Hematopoietic multipotent progenitor cell treated with erythropoietin and hydrocortisone succinate and interleukin-3 and kit ligand, for 4 days (in vitro differentiated cells): ENCODE results near the gene MYL7.
A peak's percentile ranks its signal among the peaks of the same experiment; 100 is the strongest.

ENCODE experiments used
- DNase-seq: peaks from one replicate; pipeline ENCODE4 v3.0.0-alpha.2; 2015

Gene MYL7

DNA sequence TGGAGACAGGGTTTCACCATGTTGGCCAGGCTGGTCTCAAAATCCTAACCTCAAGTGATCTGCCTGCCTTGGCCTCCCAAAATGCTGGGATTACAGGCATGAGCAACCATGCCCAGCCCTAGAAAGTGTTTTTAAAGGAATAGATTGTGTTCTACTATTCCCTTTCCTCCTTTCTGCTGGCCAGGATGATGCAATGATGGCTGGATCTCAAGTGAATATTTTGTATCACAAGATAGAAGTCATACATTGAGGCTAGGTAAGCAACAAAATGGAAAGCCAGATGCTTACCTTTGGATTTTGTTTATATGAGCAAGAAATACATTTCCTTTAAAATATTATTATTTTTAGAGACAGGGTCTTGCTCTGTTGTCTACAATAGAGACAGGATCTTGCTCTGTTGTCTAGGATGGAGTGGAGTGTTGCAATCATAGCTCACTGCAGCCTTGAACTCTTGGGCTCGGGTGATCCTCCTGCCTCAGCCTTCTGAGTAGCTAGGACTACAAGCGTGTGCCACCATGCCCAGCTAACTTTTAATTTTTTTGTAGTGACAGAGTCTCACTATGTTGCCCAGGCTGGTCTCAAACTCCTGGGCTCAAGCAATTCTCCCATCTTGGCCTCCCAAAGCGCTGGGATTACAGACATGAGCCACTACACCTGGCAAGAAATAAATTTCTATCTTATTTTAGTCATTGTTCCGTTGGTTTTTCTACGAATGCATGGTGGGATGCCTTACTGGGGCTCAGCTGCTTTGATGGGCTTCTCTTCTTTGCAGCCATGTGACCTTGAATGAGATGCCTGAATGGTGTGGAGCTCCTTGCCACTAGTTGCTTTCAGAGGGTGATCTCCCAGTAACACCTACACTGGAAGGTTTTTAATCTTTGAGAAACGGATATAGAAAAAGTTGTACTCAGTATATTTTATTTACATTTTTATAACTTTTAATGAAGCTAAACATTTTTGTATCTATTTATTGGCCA lies 42.8 kb downstream of the MYL7 start:
- no peak for DNase-seq

DNA sequence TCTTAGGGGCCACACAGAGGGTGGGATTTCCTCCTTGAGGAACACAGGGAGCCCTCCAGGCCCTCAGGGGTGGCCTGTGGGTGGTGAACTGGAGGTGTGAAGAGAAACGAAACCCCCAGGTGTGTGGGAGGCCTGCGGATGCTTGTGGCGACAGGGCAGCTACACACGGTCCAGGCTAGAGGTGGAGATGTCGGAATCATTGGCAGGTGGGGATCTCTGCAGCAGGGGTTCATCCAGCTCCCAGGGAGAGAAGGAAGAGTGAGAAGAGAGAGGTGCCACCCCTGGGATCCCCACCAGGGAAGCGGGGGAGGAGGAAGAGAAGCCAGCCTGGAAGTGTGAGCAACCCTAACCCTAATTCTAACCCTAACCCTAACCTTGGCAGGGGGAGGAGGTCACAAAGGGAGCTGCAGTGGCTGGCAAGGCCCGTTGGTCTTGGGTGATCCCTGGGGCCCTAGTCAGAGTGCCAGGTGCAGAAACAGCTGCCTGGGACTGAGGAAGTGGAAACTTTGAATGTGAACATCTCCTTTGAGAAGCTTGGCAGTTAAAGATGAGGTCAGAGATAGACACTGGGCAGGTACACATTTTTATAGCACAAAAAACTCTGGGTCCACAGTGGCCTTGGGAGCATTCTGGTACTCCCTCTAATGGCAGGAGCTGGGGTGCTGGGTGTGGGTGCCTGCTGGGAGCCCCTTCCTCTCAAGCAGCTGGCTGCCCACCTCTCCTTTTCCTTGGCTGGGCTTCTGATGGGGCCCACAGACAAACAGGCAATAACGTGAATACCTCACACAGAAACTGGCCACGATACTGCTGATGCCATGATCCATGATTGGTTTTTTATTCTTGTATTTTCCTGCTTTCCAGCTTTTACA lies 43.8 kb downstream of the MYL7 start:
- DNase-seq, result peak; percentile 65

DNA sequence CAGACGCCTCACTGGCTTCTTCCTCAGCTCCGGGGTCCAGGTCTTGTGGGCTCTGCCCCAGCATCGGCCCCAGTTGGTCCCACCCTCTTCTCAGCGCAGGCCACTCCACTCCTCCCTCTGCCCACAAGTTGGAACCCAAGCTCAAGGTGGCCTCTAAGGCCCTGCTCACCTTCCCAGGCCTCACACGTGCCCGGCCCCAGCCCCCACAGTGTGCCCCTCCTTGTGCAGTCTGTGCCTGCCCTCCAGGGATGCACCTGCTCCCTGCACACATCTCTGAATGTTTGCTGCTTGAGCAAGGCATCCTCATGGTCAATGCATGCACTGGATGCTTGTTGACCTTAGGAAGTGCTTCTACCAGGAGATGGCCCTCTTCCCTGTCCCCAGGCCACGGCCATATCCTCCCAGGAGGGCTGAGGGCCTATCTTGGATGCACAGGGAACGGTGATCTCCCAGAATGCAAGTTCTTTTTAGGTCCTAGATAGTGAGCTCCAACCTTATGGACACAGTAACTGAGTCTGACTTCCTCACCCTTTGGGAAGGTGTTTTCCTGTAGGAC lies 44.7 kb downstream of the MYL7 start:
- no peak for DNase-seq

DNA sequence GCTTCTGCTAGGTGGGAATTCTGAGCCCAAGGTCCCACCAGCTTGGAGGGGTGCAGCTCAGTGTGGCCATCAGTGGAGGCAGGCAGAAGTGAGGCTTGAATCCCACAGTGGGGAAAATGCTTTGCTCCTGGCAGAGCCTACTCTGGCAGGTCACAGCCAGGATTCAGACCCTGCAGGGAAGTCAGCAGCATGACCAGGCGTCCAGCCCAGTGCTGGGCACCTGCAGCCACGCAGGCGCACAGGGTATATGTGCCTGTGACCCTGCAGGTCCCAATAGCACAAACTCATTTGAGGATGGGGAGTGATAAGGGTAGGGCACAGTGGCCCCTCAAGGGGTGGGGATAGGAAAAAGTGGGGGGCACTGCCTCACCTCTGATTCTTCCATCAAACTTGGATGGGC lies 45.4 kb downstream of the MYL7 start:
- DNase-seq, result no peak

DNA sequence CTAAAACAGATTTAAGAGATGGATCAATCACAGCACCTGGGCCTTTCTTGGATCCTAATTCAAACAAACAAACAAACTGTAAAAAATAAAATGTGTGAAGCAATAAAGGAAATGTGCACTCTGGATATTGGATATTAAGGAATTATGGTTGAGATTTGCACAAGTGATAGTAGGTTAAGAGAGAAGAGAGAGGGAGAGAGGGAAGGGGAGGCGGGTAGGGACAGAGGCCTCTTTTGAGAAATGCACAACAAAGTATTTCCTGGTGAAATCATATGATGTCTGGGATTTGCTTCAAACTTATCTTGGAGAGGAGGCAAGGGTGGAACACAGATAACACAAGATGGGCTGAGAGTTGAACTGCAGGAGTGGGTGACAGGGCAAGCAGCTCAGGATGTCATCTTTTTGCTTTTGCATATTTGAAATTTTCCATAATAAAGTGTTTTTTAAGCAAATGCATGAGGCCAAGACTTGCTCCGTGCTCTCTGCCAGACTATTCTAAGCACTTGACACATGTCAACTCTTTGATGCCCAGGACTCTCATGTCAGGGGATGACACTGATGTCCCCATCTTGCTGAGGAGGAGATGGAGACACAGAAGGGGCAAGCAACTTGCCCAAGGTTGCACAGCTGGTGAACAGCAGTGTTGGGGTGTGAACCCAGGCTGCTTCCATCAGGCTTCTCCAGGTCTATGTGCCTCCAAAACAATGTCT lies 46.1 kb downstream of the MYL7 start:
- DNase-seq, result no peak

DNA sequence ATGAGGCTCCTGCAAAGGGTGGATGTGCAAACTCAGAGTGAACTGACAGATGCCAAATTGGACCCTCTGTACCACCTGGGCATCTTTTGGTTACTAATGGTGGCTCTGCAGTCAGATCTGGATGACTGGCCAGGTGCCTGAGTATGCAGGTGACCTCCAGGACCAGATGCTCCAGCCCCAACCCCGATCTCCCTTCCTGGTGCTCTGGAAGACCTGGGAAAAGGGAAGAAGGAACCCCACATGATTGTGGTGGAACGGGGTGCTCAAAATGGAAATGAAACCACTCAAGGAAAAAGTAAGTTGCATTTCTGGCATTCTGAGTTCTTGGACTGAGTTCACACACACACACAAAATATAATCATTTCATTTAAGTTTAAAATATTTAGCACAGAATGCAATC lies 46.8 kb downstream of the MYL7 start:
- DNase-seq, result no peak

DNA sequence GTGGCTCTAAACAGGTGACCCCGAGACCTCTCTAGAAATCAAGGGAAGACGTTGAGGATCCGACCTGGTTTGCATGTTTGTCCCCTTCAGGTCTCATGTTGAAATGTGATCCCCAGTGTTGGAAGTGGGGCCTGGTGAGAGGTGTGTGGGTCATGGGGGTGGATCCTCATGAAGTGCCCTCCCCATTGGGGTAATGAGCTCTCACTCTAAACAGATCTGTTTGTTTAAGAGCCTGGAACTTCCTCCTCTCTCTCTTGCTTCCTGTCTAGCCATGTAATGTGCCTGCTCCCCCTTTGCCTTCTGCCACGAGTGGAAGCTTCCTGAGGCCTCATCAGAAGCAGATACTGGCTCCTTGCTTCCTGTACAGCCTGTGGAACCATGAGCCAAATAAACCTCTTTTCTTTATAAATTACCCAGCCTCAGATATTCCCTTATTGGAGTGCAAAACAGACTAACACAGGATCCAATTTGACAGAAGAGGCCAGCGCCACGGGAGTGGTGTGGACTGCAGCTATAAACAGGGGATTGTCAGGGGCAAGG lies 48.0 kb downstream of the MYL7 start:
- DNase-seq, result no peak
